ENCODE data around the gene PATJ.
"Not testable (repeated sequence)": the region's sequence is repeated elsewhere in the genome, so short reads cannot be mapped to it uniquely, and the experiment has no call there.

PATJ gene

DNA sequence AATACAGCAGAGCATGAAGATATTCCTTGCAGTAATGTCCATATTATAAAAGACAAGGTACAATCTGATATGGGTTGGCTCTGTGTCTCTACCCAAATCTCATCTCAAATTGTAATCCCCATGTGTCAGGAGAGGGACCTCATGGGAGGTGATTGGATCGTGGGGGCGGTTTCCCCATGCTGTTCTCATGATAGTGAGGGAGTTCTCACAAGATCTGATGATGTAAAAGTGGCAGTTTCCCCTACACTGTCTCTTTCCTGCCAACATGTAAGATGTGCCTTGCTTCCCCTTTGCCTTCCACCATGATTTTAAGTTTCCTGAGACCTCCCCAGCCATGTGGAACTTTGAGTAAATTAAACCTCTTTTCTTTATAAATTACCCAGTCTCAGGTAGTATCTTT, 152.0 kb downstream of the PATJ start:
- not testable (repeated sequence) for DNase-seq

GRCh38 chr1:61895175-61895574, 152.9 kb downstream of the PATJ start:
- DNase-seq, result no peak

DNA sequence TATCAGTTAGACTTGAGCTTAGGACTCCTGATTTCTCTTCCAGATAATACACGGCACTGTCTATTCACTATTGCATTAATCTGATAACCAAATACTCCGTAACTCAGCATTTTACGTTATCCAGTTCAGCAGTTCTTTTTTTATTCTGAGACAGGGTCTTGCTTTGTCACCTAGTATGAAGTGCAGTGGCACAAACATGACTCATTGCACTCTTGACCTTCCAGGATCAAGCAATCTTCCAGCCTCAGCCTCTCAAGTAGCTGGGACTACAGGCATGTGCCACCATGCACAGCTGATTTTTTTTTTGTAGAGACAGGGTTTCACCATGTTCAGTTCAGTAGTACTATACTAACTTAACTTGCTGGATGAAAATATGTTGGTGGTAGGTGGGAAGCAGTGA, 156.4 kb downstream of the PATJ start:
- no peak for DNase-seq

- DNase-seq, result no peak
Measured at GRCh38 chr1:61904354-61904753, 162.1 kb downstream of the PATJ start.

DNA sequence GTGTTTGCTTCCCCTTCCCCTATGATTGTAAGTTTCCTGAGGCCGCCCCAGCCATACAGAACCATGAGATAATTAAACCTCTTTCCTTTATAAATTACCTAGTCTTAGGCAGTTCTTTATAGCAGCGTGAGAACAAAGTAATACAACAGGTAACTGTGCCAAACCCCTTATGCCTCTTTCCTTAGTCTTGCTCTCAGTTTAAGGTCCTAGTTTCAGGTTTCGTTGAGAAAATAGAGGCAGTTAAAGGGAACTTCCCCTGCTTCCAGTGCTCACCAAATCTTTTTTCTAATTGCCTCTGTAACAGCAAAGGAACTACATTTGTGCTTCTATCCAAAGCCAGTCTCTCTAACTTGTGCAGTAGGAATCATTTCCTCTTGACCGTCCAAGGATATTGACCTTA, 164.8 kb downstream of the PATJ start:
- DNase-seq, result no peak

GRCh38 chr1:61910035-61910434, 167.8 kb downstream of the PATJ start:
- no peak for DNase-seq

DNA sequence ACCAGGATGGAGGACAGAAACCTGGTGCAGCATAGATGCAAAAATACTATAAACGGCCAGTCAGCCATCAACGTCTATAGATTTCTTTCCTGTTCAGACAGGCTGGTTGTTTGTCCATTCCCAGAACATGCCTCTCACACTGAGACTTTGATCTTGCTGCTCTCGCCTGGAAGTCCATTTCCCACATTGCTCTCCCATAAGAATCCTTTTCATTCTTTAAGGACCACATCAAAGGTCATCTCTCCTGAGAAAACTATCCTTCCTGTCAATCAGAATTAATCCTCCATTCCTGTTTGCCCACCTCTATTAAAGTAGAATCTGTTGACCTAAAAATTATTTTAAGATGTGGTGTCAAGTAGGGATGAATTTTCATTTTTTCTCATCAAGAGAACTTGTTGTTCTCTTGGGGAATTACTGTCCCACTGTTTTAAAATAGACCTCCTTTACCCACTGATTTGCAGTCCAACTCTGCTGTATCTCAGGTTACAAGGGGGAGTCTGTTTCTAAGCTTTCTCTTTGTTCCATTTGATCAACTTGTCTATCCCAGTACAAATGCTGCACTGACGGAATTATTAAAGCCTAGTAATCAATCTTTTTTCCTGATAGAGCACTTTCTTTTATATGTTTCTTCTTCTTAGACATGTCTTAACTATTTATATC, 172.7 kb downstream of the PATJ start:
- DNase-seq, result no peak

- DNase-seq, result no peak
Measured at GRCh38 chr1:61921435-61921834, 179.2 kb downstream of the PATJ start.

DNA sequence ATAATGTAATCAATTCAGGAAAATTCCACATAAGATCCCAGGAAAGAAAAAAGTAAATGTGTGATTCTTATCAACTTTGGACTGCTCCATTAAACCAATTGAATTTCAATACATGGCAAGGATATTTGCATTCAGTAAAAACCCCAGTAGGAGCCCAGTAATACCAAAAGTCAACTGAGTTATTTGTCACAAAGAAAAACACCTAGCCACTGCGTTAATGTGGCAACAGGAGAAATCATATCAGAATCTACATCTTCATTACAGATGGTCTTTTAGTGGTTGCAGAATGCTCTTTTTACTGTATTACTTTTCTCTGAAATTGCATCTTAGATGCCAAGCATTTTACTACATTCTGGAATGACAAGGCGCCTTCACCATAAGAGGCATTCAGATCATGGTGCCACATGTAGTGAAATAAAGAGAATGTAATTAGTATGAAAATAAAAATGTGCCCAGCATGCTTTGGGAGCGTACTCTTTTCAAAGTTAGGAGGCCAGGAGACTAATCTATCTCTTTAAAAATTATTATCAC, 180.7 kb downstream of the PATJ start:
- DNase-seq, result no peak

GRCh38 chr1:61925591-61926298, 183.5 kb downstream of the PATJ start:
- DNase-seq, result no peak

GRCh38 chr1:61926597-61926996, 184.3 kb downstream of the PATJ start:
- DNase-seq, result no peak

DNA sequence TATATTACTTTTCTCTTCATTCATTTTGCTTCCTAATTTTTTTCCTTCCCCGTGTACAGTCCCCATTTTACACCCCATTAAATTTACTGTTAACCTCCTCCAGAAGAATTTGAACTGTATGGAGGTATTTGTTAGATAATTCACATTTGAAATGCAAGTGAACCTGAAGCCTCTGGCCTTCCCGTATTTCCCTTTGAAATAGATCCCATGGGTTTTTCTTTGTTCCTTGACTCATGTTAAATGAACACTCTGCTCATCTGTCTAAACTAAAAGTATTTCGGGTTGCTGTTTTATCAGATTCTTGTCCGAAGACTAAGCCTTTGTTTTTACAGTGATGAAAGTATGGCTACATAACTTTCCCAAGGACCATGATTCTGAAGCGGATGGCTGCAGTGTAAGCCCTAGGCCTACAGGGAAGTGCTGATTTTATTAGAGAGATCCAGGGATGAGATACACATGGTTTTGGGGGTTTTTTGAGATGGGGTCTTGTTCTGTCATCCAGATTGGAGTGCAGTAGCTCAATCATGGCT, 187.9 kb downstream of the PATJ start:
- DNase-seq, result no peak

DNA sequence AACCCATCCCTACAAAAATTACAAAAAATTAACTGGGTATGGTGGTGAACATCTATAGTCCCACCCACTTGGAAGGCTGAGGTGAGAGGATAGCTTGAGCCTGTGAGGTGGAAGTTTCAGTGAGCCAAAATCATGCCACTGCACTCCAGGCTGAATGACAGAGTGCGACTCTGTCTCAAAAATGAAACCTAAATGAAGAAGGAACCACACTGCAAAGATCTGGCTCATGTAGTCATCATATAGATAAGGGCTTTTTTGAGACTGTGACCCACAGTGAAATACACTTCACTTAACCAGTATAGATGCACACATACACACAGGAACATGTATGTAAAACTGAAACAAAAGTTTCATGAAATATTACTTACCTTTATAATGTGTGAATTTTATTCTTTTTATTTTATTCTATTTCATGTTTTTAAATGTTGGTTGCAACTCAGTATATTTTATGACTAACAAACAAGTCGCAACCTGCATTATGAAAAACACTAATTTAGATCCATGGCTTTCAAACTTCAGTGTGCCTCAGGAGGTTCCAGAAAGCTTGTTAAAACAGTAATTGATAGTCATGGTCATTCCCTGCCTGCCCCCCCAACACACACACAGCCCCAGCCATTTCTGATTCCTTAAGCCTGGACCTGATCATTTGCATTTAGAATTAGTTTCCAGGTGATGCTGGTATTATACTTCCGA, 189.5 kb downstream of the PATJ start:
- DNase-seq, result no peak

DNA sequence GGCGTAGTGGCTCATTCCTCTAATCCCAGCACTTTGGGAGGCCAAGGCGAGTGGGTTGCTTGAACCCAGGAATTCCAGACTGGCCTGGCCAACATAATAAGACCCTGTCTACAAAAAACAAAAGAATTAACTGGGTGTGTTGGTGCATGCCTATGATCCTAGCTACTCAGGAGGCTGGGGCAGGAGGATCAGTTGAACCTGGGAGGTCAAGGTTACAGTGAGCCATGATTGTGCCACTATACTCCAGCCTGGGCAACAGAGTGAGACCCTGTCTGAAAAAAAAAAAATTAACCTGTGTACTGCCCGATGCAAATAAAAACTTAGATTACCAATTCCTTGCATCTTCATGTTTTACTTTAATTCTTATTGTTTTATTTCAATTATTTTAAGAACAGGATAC, 193.2 kb downstream of the PATJ start:
- DNase-seq, result no peak

DNA sequence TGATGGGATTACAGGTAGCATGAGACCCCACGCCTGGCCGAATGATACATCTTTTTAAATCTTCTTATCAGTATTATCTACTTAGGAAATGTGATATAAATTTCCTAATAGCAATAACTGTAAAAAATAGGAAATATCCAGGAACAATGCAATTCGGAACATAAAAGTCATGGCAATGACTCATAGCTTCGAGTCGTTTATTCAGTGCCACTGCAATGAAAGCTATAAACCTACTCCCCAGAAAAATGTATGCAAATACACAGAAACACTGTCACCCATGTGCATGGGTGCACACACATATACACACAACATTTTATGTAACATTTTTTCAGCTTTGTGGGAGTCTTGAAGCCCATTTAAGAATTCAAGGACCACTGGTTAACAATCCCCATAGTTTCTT, 194.6 kb downstream of the PATJ start:
- DNase-seq, result no peak

- DNase-seq, result no peak
Measured at GRCh38 chr1:61941794-61942193, 199.5 kb downstream of the PATJ start.

GRCh38 chr1:61942856-61943255, 200.6 kb downstream of the PATJ start:
- no peak for DNase-seq

GRCh38 chr1:61948685-61949084, 206.4 kb downstream of the PATJ start:
- DNase-seq, result not testable (repeated sequence)

DNA sequence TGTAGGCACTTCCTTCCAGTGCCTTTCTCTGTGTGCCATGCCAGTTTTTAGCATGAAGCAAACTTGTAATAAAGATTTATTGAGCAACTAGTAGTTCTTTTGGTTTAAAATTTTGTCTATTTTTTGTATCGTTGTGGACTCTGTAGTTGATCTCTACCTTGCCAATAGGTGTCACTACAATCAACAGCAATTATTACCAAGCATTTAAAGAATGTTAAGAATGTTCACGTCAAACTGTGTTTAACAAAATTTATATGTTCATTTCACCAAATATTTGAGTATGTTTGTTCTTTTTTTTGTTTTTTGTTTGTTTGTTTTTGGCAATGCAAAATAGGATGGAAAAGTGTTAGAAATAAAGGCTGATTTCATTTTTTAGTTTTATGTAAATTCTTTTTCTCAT, 208.1 kb downstream of the PATJ start:
- DNase-seq, result no peak

- no peak for DNase-seq
Measured at GRCh38 chr1:61951731-61952580, 209.7 kb downstream of the PATJ start.

GRCh38 chr1:61952675-61953074, 210.4 kb downstream of the PATJ start:
- DNase-seq, result no peak

DNA sequence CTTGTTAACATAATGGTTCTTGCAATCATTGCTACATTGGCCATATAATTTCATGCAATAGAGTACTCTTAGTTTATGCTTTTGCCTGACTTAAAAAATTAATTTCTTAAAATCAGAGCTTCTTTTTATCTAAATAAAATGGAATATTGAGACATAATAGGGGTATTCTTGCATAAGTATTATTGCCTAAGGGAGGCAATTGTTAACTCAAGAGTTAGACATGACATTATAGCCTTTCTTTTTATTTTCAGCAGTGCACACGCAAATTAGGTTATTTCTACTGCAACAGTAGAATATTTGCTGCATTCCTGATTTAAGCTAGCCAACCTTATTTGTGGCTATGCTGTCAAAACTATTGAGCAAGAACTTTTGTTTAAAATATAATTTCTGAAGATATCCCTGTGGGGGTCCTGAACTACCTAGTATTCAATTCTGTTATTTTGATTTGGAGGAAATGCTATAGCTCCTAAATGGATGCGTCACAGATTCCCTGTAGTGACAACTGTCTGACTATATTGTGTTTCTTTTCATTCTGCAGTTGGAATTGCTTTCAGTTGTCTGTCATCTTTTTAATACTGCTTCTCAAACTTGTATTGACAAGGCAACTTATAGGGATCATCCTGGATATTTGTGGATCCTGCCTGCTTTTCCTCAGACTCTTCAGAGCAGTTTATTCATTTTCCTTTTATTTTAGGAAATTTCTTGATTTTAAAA, 211.0 kb downstream of the PATJ start:
- no peak for DNase-seq

Data from activated T-cell treated with anti-CD3 and anti-CD28 coated beads, Interleukin-2, amount 50 U/mL, for 1 hour (primary cell).